Gastrocnemius medialis (tissue), 4 donors: ENCODE results near the gene OR7D2. TPM values are rescaled to one million over a fixed set of nuclear protein-coding genes. Genes with fewer than 3 reads are reported as not detected.

Experiments
- ATAC-seq, 2 donors: fragments of 150-250 bp; one replicate each; pipeline ENCODE4 v1.9.1; 2016
- DNase-seq, 2 donors: peaks; one replicate each; pipeline ENCODE4 v3.0.0-alpha.2; 2019
- H3K27ac ChIP-seq, 4 donors: fragments of 200-600 bp; sonication (generic); 1 replicate in 1 of 4; 2 replicates in 3 of 4; pipeline ENCODE4 v1.5.1; 2016 to 2018; ENCODE audit warnings: mild to moderate bottlenecking in 2 of 4, moderate library complexity in 1 of 4
- H3K27me3 ChIP-seq, 3 donors: fragments of 200-600 bp; sonication (generic) in 2 of 3; 1 replicate in 1 of 3; 2 replicates in 2 of 3; pipeline versions ENCODE4 v1.5.1 to v1.6.0; 2016 to 2019; ENCODE audit warnings: mild to moderate bottlenecking in 1 of 3, moderate library complexity in 1 of 3
- H3K36me3 ChIP-seq, 2 donors: fragments of 200-600 bp; sonication (generic) in 1 of 2; one replicate each; pipeline ENCODE4 v1.5.1; 2017 to 2018
- H3K4me1 ChIP-seq, 2 donors: fragments of 200-600 bp; sonication (generic) in 1 of 2; one replicate each; pipeline ENCODE4 v1.5.1; 2016 to 2017; ENCODE audit warnings: mild to moderate bottlenecking in 2 of 2
- H3K4me3 ChIP-seq, 4 donors: fragments of 200-600 bp; sonication (generic) in 3 of 4; 1 replicate in 1 of 4; 2 replicates in 3 of 4; pipeline ENCODE4 v1.5.1; 2016 to 2019; ENCODE audit warnings: mild to moderate bottlenecking in 2 of 4
- H3K9me3 ChIP-seq, 3 donors: fragments of 200-600 bp; sonication (generic) in 2 of 3; 1 replicate in 1 of 3; 2 replicates in 2 of 3; pipeline ENCODE4 v1.5.1; 2016 to 2019
- POLR2A ChIP-seq, 2 donors: fragments of 450-650 bp; IDR thresholded peaks; one replicate each; pipeline ENCODE4 v1.6.1; 2017; ENCODE audit warnings: antibody characterized with exemption in 2 of 2, mild to moderate bottlenecking in 2 of 2, moderate library complexity in 2 of 2
- in situ Hi-C, 4 donors: fragments of 200-750 bp; cut with MboI; loops; one replicate each; pipeline versions ENCODE4 v1.15.0 to v1.8.0; 2017; ENCODE audit warnings: low sequenced_read_pairs in 4 of 4
- intact Hi-C: fragments of 100-400 bp; cut with DNase I; formaldehyde crosslinking; loops from one replicate; pipeline ENCODE4 v1.15.1; 2023; ENCODE audit warnings: low total_unique reads
- total RNA-seq, 4 donors: library from RNA; depleted of rRNA; stranded (reverse); fragments of >200 nt; gene quantifications; one replicate each; pipeline versions ENCODE4 v1.1.0 to v1.2.3, GENCODE V29; 2016
- TF ChIP-seq, protein P1 (sequence below), 5 experiments: fragments of 450-650 bp in 3 of 5; fragments of 200-600 bp in 2 of 5; sonication (generic) in 2 of 5; IDR thresholded peaks in 4 of 5; conservative IDR thresholded peaks in 1 of 5; 1 replicate in 4 of 5; 2 replicates in 1 of 5; pipeline ENCODE4 v1.5.1; 2016 to 2019; ENCODE audit warnings: antibody characterized with exemption in 5 of 5, mild to moderate bottlenecking in 3 of 5, moderate library complexity in 3 of 5

OR7D2 gene
- total RNA-seq, 4 donors from 2014 or later: 0.13 to 0.19 TPM; not detected in 2

DNA sequence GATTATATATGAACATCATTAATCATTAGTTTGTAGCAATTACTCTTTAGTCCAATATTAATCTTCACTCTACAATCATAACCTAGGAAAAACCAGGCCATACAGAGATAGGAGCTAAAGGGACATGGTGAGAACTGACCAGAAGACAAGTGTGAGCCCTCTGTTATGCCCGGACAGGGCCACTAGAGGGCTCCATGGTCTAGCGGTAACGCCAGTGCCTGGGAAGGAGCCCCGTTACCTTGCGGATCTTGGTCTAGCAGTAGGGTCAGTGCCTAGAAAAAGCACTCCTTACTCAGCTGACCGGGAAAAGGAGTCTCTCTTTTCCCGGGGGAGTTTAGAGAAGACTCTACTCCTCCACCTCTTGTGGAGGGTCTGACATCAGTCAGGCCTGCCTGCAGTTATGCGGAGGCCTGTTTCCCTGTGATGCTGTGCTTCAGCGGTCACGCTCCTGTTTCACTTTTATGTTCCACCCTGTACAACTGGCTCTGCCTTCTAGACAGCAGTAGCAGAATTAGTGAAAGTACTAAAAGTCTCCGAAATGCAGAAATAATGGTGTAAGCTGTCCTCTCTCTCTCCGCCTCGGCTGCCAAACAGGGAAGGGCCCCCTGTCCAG lies 26.8 kb downstream of the OR7D2 start:
- TF ChIP-seq POLR2A (IDR thresholded peaks at IDR 0.05): no peak
- TF ChIP-seq, protein P1, sequence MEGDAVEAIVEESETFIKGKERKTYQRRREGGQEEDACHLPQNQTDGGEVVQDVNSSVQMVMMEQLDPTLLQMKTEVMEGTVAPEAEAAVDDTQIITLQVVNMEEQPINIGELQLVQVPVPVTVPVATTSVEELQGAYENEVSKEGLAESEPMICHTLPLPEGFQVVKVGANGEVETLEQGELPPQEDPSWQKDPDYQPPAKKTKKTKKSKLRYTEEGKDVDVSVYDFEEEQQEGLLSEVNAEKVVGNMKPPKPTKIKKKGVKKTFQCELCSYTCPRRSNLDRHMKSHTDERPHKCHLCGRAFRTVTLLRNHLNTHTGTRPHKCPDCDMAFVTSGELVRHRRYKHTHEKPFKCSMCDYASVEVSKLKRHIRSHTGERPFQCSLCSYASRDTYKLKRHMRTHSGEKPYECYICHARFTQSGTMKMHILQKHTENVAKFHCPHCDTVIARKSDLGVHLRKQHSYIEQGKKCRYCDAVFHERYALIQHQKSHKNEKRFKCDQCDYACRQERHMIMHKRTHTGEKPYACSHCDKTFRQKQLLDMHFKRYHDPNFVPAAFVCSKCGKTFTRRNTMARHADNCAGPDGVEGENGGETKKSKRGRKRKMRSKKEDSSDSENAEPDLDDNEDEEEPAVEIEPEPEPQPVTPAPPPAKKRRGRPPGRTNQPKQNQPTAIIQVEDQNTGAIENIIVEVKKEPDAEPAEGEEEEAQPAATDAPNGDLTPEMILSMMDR (IDR thresholded peaks at IDR 0.05 in 4 of 5, conservative IDR thresholded peaks at IDR 0.05 in 1 of 5): peak; percentile 41 to 83 (median 63)
- Histone ChIP-seq H3K4me1 (no peaks in the 10 kb centered on the region), H3K36me3 (no peaks in the 10 kb centered on the region), H3K27me3 (peaks cover 0 to 2% (median 0%) of the 10 kb centered on the region in 3 donors), H3K27ac (no peak overlapping the region), H3K9me3 (no peaks in the 10 kb centered on the region), H3K4me3 (peak overlapping the region; percentile 18 to 38 (median 35))
- in situ Hi-C loops: loop anchor here in 3 of 4 donors (10.0 to 25.0 kb wide), 2 partner anchors 582 to 589 kb away; no protein-coding TSS in a partner anchor
- ATAC-seq: no peak
- DNase-seq: peak; percentile 10 to 42
- intact Hi-C loops: loop anchor here (1.0 kb wide), 1 partner anchor 591 kb away; no protein-coding TSS in a partner anchor

DNA sequence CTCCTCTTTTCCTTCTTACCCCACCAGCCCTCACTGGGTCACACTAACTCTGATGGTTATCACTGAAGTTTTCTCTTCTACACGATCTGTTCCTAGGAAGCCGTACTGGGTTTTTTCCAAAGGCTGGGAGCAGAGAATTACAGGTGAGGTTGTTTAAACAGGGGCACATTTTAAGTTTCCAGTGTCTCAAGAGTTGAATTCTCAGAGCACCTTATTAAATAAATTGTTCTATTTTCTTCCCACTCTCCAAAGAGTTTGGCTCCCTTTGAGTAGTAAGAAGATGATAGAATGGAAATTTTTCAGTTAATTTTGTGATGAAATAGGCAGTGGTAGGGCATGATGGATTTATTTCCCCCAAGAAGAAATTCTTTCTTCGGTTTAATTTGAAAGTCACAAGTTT lies 40.7 kb downstream of the OR7D2 start, which contains the start of gene OR7D4:
Gene OR7D4, minus strand, starts transcription at position 101 of the 400 bp plus-strand sequence. CDS start 4,752 bp downstream, outside the sequence.
- Histone ChIP-seq H3K4me1 (no peaks in the 10 kb centered on the region), H3K27me3 (no peaks in the 10 kb centered on the region), H3K36me3 (no peaks in the 10 kb centered on the region), H3K9me3 (no peaks in the 10 kb centered on the region), H3K4me3 (no peak within 1 kb of the TSS), H3K27ac (no peak within 1 kb of the TSS)
- in situ Hi-C loops (loop anchor here in 1 of 4 donors (25.0 kb wide), 1 partner anchor 568 kb away; no protein-coding TSS in a partner anchor), intact Hi-C loops (no loop called here)
- ATAC-seq (no peak), DNase-seq (no peak)
- no peak for TF ChIP-seq POLR2A (IDR thresholded peaks at IDR 0.05)
- TF ChIP-seq, protein P1 (IDR thresholded peaks at IDR 0.05 in 4 of 5, conservative IDR thresholded peaks at IDR 0.05 in 1 of 5): no peak

Other genes starting within 250 kb of the OR7D2 start
- gene MUC16, start 168.6 kb upstream of the OR7D2 start, total RNA-seq: not detected
- not detected for gene OR1M1, start 91.9 kb upstream of the OR7D2 start, total RNA-seq
- gene OR7G2, start 71.5 kb upstream of the OR7D2 start, total RNA-seq: not detected
- not detected for gene OR7G1, start 63.2 kb upstream of the OR7D2 start, total RNA-seq
- not detected for gene OR7G3, start 52.0 kb upstream of the OR7D2 start, total RNA-seq
- 10 to 100 TPM in 3 of 4 donors, 1 to 10 TPM in 1; 9.1 to 15.0 (median 12.2) TPM for gene ZNF317, start 38.6 kb upstream of the OR7D2 start, total RNA-seq
- not detected for gene OR7D4, start 40.6 kb downstream of the OR7D2 start, total RNA-seq
- not detected for gene OR7E24, start 72.0 kb downstream of the OR7D2 start, total RNA-seq
- gene ZNF699, start 130.9 kb downstream of the OR7D2 start, total RNA-seq: 1 to 10 TPM in 3 of 4 donors, under 1 TPM in 1; 0.87 to 4.1 (median 1.8) TPM
- gene ZNF559, start 145.2 kb downstream of the OR7D2 start, total RNA-seq: 1 to 10 TPM; 1.4 to 3.8 (median 3.0) TPM
- gene ZNF177, start 184.0 kb downstream of the OR7D2 start, total RNA-seq: under 1 TPM; 0.19 to 0.56 (median 0.34) TPM